Measurements from ENCODE around the gene AUTS2.
A peak's percentile ranks its signal among the peaks of the same experiment; 100 is the strongest.

Gene AUTS2

GRCh38 chr7:69959789-69960499 lies 361.7 kb downstream of the AUTS2 start:
- DNase-seq, result no peak

GRCh38 chr7:69961436-69961835 lies 363.2 kb downstream of the AUTS2 start:
- no peak for DNase-seq

DNA sequence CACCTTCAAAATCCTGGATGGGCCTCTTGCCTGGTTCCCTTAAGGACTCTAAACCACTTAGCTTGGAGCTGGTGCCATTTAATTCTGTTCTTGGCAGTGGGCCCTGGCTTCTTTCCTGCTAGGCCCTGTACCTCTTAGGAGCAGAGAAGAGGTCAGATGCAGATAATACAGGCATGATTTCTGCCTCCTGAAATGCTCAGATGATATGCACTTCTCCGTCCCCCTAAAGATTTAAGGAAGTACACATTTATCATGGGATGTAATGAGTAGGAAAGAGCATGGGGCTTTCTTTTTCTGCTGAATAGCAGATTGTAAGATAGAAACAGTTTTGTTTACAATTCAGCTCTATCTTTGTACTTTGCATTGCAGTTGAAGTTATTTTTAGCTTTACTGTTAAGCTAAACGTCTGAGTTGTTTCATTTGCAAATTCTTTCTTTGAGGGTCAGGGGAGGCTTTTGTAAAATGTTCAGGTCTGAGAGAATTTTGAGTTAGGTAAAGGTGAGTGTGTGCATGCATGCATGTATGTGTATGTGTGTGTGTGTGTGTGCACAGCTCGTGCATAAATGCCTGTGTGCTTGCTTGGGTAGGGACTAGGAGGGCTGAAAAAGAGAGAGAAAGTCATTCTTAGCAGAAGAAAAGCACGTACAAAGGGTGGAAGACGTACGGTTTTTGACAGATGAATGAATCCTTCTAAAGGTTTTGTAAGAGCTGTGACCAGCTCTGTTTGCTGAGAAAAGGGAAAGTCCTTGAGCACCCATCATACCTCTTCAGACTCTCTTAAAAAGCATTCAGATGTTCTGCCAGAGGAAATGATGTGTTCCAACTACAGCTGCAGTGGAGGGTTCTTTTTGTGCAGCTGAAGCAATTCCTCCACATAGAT lies 364.2 kb downstream of the AUTS2 start:
- DNase-seq, result peak; percentile 73

DNA sequence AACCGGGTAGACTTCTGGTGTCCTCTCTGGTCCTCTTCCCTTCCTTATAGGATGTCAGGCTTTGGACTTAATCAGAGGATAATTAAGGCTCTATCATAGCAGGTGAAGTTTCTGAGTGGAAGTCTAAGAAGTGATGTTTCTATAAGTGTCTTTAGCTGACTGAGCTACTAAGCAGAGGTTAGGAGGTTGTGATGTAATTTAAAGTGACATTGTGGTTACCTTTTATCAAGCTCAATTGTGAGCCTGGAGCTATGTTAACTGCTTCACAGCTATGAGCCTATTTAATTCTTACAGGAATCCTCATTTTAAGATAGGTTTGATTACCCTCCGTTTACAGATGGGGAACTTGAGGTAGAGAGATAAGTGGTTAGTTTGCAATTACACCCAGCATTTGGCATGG lies 365.1 kb downstream of the AUTS2 start:
- DNase-seq, result no peak

GRCh38 chr7:69966766-69967591 lies 368.7 kb downstream of the AUTS2 start:
- DNase-seq, result peak; percentile 34

DNA sequence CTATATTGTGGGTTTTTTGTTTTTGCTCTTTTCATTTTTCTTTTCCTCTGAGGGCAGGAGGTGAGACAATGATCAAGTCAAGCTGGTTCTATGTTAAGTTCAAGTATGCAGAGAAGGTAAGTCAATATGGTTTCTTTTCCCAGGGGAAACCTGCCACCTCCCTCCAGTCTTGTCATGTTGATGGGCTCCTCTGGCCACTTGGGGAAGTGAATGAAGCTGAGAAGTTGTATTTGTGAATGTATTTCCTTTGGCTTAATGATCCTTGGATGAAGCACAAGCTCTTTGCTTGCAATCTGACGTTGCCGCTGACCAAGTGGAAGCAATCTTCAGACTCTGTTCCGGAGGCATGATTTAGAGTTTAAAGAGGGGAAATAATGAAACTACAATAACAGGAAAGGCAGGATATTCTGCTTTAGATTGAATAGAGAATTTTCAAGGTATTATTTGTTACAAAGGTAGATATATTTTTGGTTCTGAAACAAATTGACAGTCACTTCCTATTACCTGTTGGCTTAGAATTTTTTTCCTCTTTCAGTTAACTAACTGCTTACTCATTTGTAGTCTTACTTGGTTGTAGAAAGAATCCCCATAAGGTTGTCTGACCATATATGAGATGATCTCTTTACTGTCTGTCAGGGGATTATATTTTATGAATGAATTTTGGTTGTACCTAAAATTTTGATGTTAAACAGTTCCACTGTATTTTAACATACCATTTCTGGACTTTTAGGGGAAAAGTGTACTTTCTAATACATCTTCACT lies 369.6 kb downstream of the AUTS2 start:
- DNase-seq, result no peak

GRCh38 chr7:69968969-69969556 lies 370.8 kb downstream of the AUTS2 start:
- no peak for DNase-seq

DNA sequence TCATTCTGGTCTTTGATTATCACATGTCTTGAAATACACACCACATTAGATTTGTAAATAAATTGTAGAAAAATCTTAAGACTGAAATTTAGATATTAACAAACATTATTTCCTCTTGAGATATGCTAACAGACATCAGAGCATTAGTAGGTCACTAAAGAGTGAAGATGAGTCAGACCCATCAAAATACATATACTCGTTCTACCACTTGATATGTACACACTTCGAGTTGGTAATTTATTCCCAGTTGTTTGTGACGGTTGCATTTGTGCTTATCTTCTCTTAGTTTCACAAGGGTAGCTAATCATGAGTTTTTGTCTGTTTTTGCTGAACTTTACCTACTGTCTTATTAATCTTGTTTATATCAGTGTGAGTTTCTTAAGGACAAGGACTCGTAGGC lies 383.4 kb downstream of the AUTS2 start:
- DNase-seq, result no peak

DNA sequence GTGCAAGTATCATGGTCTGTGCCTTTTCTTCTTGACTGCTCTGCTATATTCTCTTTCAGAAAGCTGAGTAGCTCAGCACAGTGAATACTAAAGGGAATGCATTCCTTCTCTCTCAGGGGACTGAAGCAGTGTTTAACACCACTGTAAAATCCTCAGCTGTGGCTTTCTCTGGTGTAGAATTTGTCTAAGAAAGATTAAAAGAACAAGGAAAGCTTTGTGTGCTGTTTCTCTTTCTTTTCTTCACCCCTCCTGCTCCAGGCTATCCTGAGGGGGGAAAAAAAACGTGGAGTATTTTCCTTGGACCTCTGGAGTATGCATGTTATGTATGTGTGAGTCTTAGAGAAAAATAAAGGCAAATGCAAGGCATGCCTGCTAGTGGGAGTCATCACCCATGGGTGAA lies 383.9 kb downstream of the AUTS2 start:
- DNase-seq, result no peak

GRCh38 chr7:69989551-69989950 lies 391.3 kb downstream of the AUTS2 start:
- no peak for DNase-seq

GRCh38 chr7:69992938-69993337 lies 394.7 kb downstream of the AUTS2 start:
- no peak for DNase-seq

DNA sequence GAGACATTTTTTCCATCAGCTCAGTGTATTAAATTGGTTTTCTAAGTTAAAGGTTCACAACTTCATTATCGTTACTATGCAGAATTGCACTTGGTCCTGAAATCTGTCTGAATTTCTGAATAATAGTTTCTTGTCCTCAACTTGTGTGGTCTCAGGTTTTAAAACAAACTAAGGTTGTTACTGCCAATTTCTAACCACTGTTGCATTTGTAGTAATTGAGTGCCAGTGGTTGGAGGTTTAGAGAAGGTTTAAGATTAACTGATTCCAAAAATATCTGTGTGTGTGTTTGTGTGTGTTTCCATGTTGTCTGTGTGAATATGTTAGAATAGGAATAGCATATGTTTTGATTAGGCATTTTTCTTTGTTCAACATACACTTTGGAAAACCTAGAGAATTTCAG lies 395.9 kb downstream of the AUTS2 start:
- no peak for DNase-seq

DNA sequence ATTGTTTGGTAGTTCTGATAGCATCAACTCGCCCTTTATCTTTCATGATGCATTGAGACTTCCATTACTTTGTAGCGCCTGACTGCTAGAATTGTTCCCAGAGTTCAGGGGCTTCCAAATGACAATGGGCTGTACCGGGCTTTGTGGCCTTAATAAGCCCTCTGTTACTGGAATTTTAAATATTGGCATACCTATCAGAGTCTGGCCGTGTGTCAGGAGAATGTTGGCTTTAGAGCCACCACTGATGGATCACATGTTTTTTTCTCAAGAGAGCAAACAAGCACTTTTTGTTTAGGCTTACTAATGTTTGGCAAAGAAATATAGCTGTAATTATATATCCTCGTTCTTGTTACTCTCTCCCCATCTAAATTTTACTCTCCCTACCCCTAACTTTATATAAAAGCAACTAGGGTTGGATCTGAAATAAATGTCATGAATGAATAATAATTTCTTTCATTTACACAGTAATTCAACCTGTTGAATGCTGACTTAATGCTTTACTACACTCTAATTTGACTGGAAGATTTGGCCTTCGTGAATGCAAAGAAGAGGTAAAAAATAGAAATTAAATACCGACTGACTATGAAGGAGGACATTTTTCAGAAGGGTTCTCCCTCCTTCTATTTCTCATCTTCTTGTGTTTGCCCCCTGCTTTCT lies 396.7 kb downstream of the AUTS2 start:
- DNase-seq, result peak; percentile 71

- no peak for DNase-seq
Observed at GRCh38 chr7:69996121-69996520, 397.8 kb downstream of the AUTS2 start.

- no peak for DNase-seq
Observed at GRCh38 chr7:70000737-70001348, 402.6 kb downstream of the AUTS2 start.

DNA sequence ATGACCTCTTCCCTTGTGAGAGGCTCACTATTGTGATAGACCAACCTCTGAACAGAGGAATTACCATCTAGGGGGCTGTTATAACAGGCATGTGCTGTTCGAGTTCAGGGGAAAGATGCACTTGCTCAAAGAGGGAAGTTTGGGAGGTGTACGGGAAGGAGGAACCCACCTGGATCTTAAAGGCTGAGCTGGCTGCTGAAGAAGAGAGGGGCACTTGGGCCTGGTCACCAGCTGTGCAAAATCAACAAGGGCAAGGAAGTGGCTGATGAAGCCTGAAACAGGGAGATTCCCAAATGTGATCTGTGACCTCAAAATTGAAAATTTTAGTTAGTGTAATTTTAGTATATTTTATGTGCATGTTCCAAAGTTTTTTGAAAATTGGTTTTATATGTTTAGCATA lies 407.2 kb downstream of the AUTS2 start:
- no peak for DNase-seq

- DNase-seq, result no peak
Observed at GRCh38 chr7:70005891-70006260, 407.6 kb downstream of the AUTS2 start.

- no peak for DNase-seq
Observed at GRCh38 chr7:70006261-70006920, 408.1 kb downstream of the AUTS2 start.

DNA sequence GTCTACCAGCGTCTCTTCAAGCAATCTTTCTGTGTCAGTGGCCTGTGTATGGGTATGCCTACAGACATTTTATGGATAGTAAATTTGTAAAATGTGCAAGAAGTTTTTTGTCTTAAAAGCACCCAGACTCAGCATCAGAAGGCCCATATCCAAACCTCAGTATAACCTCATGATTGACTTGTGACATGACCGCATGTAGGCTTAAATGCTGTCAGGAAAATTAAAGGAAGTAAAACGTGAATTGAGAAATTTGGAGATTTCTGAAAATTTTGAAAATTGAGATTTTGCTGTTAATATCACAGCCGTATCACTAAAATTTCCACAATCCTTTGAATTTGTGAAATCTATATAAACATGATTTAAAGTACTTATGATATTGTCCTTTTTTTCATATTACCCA lies 410.2 kb downstream of the AUTS2 start:
- no peak for DNase-seq

DNA sequence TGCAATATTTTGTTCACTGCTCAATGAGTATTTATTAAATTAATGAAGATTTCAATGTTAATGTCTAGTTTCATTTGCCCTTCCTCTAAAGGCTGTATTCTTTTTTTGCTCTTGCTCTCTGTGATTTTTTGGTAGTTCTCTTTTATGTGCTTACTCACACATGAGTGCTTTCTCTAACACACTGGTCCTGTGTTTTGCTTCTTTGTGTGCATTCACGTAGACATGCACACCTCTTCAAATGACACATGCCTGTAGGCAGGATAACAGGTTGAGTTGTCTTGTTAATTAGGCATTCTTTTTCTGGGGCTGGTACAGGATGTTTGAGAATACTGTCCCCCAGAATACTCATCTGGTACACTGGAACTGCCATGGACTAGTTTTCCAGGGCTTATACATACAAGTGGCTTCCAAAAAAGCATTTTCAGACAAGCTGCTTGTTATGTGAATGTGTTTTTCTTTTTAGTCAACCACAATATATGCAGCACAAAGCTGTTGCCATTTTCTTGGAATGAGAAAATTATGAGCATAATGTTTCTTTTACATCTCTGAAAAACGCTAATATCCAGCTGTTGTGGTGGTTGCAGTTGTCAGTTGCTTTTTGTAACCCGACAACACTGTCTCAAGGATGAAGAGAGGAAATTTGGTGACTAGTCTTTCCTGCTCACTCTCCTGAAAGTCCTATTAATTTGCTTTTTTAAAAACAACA lies 416.4 kb downstream of the AUTS2 start:
- DNase-seq, result no peak
